SK-N-MC (cell line): ENCODE data around the gene KCNF1.

Source experiments
- DNase-seq: peaks from one replicate; pipeline ENCODE4 v3.0.0-alpha.2; 2011; ENCODE audit warnings: low read depth, low spot score
- H3K27ac ChIP-seq: fragments of 200-600 bp; sonication (generic); 2 replicates; pipeline ENCODE4 v1.5.1; 2016; ENCODE audit warnings: mixed run types
- H3K36me3 ChIP-seq: fragments of 200-600 bp; sonication (generic); 2 replicates; pipeline ENCODE4 v1.6.1; 2017; ENCODE audit warnings: antibody characterized with exemption, low read length, mixed read lengths; ENCODE audit not compliant: insufficient read depth
- H3K4me3 ChIP-seq: fragments of 200-600 bp; sonication (generic); 2 replicates; pipeline ENCODE4 v1.5.1; 2016
- H3K9ac ChIP-seq: fragments of 200-600 bp; sonication (generic); 2 replicates; pipeline ENCODE4 v1.8.0; 2017; ENCODE audit warnings: mixed run types, mixed read lengths; ENCODE audit not compliant: insufficient read length
- H3K9me3 ChIP-seq: fragments of 200-600 bp; sonication (generic); 2 replicates; pipeline ENCODE4 v1.6.1; 2017; ENCODE audit warnings: low read depth, mild to moderate bottlenecking, antibody characterized with exemption, low read length, moderate library complexity, mixed read lengths
- EZH2 ChIP-seq: fragments of 200-600 bp; sonication (generic); IDR thresholded peaks from one replicate; pipeline ENCODE4 v1.6.1; 2017; ENCODE audit warnings: antibody characterized with exemption
- FOXP2 ChIP-seq: optimal IDR thresholded peaks from 2 replicates; pipeline ENCODE3; 2011; ENCODE audit warnings: mild to moderate bottlenecking, moderate library complexity; ENCODE audit not compliant: insufficient read depth; ENCODE audit errors: extremely low read length, control extremely low read depth
- POLR2AphosphoS5 ChIP-seq: IDR thresholded peaks from 2 replicates; pipeline ENCODE4 v1.6.1; 2012; ENCODE audit warnings: mild to moderate bottlenecking, low read depth, low read length, borderline replicate concordance

The KCNF1 gene

DNA sequence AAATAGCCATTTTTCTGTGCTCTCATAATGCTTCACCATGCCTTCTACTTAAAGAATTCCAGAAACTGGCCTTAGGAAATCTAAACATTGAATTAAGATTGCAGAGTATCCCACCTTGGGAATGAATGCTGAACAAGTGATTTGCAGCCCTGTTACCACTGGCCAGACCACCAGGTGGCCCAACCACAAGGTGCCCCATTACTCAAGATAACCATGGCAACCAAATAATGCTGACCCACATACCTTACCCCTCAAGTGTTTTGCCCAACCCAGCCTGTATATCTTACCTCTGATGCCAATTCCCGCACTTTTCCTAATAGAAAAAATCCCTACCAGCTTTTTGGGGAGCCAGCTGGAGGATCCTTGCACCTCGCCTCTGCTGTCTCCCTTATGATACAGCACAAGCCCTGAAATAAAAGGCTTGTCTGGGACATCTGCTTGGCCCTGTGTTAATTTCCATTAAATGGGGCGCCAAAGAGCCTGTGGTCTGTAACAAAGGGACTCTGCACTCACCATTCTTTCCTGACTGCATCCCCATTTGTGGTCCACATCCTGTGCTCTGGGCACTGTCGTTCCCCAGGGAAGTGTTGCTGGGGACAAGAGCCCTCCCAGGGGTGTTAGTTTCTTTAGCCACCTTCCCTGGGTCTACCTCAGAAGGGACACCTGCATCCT is 17.3 kb upstream of the KCNF1 start:
- Histone ChIP-seq H3K9ac (no peak overlapping the region), H3K9me3 (no peaks in the 10 kb centered on the region), H3K27ac (no peak overlapping the region), H3K36me3 (no peaks in the 10 kb centered on the region), H3K4me3 (no peak overlapping the region)
- no peak for DNase-seq
- TF ChIP-seq EZH2 = no peak
- TF ChIP-seq FOXP2 = no peak
- no peak for TF ChIP-seq POLR2AphosphoS5

GRCh38 chr2:10895231-10895630 is 16.5 kb upstream of the KCNF1 start:
- TF ChIP-seq EZH2 (no peak), POLR2AphosphoS5 (no peak), FOXP2 (no peak)
- Histone ChIP-seq H3K9ac (no peak overlapping the region), H3K4me3 (no peak overlapping the region), H3K36me3 (no peaks in the 10 kb centered on the region), H3K27ac (no peak overlapping the region), H3K9me3 (no peaks in the 10 kb centered on the region)
- no peak for DNase-seq

DNA sequence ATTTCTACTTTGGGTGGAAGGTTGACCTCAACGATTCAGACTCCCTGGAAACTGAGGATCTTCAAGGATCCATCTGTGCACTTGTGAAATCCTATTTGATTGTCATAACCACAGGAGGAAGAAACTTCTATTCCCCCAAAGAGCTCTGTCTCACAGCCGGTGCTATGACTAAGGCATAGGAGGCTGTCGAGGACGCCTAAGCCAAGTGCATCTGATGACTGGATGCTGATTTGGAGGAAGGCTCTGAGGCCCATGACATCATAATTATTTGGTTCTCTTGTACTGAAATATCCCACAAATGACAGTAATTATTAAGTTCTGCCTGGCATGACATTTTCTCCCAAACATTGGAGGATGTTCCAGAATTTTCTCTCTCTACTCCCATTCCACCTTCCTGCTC is 13.8 kb upstream of the KCNF1 start:
- H3K36me3 ChIP-seq = no peaks in the 10 kb centered on the region
- H3K9ac ChIP-seq = no peak overlapping the region
- no peak for DNase-seq
- H3K9me3 ChIP-seq = no peaks in the 10 kb centered on the region
- H3K27ac ChIP-seq = no peak overlapping the region
- no peak for TF ChIP-seq POLR2AphosphoS5
- TF ChIP-seq FOXP2 = no peak
- no peak for TF ChIP-seq EZH2
- H3K4me3 ChIP-seq = no peak overlapping the region

GRCh38 chr2:10900216-10901109 is 11.3 kb upstream of the KCNF1 start:
- no peak overlapping the region for H3K27ac ChIP-seq

DNA sequence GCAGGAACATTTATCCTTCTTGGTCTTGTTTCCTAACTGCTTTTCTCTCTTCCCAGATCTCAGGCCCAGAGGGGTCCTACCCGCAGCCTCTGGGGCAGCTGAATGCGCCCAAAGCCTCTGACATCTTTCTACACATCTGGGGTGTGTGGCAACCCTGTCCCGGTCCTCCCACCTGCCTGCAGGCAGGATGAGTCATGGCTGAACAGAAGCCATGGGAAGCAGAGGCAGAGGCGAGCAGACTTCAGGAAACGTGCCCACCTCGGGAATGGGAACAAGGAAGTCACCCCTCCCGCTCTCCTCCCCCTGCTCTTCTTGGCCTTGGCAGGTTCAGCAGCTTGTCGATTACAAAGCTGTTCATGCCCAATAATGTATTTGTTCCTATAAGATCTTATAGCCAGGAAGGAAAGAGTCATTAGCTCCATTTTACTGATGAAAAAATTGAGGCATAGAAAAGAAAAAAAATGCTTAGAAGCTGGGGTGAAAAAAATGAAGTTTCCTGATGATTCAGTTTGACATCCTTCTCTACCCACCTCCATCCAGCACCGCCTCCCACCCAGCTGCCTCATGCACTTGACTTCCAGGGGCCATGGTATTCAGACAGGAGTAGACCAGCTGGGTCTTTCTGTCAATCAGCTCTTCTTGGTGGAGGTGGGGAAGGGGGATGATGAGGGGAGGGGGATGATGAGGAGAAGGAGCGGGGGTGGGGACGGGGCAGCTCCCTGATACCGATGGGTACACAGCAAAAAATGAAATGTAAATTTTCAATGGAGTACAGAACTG is 10.4 kb upstream of the KCNF1 start:
- no peaks in the 10 kb centered on the region for H3K9me3 ChIP-seq
- no peak for DNase-seq
- no peak overlapping the region for H3K4me3 ChIP-seq
- no peak overlapping the region for H3K27ac ChIP-seq
- TF ChIP-seq POLR2AphosphoS5 = no peak
- TF ChIP-seq EZH2 = no peak
- TF ChIP-seq FOXP2 = no peak
- H3K9ac ChIP-seq = no peak overlapping the region
- no peaks in the 10 kb centered on the region for H3K36me3 ChIP-seq

More at GRCh38 chr2:10900216-10901109, 11.3 kb upstream of the KCNF1 start:
- DNase-seq = no peak
- Histone ChIP-seq H3K9ac (no peak overlapping the region), H3K4me3 (no peak overlapping the region), H3K36me3 (no peaks in the 10 kb centered on the region), H3K9me3 (no peaks in the 10 kb centered on the region)
- TF ChIP-seq FOXP2 = no peak
- no peak for TF ChIP-seq EZH2
- TF ChIP-seq POLR2AphosphoS5 = no peak

- peak overlapping the region; percentile 91 for H3K27ac ChIP-seq
- TF ChIP-seq POLR2AphosphoS5 (peak; percentile 37; the same call in 1 of the 2 replicates), EZH2 (no peak)
- H3K36me3 ChIP-seq = no peaks in the 10 kb centered on the region
- peak overlapping the region; percentile 67 for H3K4me3 ChIP-seq
- peak; percentile 83 for DNase-seq
- H3K9ac ChIP-seq = peak overlapping the region; percentile 29
- no peaks in the 10 kb centered on the region for H3K9me3 ChIP-seq
Measured at GRCh38 chr2:10903861-10904210, 7.9 kb upstream of the KCNF1 start.

DNA sequence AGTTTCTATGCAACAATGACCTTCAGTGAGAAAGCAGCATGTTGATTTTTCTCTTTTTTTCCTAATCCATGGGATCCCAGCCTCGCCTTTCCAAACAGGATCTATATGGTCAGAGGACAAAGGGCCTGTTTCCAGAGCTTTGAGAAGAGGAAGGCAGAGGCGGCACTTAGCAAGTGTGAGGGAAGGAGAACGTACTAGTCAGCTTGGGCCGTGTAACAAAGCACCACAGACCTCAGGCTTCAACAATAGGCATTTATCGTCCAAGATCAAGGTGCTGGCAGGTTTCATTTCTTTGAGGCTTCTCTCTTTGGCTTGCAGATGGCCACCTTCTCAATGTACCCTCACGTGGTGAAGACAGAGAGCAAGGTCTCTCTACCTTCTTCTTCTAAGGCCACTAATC is 7.3 kb upstream of the KCNF1 start:
- peak overlapping the region; percentile 67 for H3K4me3 ChIP-seq
- peak overlapping the region; percentile 29 for H3K9ac ChIP-seq
- DNase-seq = no peak
- H3K27ac ChIP-seq = peak overlapping the region; percentile 91
- H3K9me3 ChIP-seq = no peaks in the 10 kb centered on the region
- no peak for TF ChIP-seq FOXP2
- no peaks in the 10 kb centered on the region for H3K36me3 ChIP-seq
